Endometrium (tissue), 2 donors: Measurements from ENCODE around the gene PKNOX2.

Source experiments
- FAIRE-seq: peaks from 2 replicates; lab custom pipeline; 2012; peaks lifted over from hg19 to GRCh38; lab: Jason Lieb, UNC
- donor health status: control.
- donor health status: control.

Gene PKNOX2

DNA sequence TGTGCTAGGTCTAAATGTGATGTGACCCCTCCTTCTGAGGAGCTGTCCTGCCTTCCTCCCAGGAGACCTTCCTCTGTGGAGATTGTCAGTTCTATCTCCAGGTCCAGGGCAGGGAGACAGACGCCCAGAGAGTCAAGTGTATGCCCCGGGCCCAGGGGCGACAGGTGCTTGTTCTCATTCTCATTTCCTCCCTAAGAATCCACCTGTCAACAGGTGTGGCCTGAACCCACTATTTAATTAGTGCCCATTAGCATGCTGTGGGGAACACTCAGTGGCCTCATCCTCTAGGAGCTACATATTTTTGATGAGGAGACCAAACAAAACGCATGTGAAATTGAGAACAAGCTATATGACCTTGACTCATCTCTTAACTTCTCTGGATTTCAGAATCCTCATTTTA lies 9.5 kb downstream of the PKNOX2 start:
- FAIRE-seq: no peak

DNA sequence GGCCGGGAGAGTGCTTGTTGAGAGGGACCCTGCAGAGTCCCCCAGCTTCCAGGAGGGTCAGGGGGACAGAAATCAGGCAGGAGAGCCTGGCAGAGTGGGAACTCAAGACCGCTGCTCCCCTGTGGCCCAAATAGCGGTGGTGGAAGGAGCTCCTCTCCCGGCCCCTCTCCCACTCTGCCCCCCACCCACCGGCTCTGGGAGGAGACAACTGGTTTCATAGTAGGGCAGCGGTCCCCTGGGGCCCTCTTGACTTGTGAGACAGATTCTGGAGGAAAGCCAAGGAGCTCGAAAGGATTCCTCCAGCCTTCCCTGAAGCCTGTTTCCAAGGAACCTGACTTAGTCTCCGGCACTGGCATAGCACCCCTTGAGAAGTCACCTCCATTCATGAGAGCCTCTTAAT lies 10.1 kb downstream of the PKNOX2 start:
- FAIRE-seq: no peak

DNA sequence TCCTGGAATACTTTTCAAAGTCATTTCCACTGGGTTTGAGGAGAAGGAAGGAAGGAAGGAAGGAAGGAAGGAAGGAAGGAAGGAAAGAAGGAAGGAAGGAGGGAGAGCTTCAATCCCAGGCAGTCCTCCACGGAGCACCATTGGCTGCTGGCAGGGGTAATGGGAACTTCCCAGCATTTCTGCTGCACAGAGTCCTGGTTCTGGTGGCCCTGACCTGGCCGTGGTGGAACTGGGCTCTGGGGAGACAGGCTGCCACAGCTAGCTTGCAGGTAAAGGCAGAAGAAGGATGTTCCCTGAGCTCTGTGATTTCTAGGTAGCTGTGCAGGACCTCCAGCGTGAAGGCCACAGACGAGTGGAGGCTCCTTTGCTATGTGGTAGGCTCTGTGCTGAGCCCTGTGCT lies 10.6 kb downstream of the PKNOX2 start:
- no peak for FAIRE-seq

DNA sequence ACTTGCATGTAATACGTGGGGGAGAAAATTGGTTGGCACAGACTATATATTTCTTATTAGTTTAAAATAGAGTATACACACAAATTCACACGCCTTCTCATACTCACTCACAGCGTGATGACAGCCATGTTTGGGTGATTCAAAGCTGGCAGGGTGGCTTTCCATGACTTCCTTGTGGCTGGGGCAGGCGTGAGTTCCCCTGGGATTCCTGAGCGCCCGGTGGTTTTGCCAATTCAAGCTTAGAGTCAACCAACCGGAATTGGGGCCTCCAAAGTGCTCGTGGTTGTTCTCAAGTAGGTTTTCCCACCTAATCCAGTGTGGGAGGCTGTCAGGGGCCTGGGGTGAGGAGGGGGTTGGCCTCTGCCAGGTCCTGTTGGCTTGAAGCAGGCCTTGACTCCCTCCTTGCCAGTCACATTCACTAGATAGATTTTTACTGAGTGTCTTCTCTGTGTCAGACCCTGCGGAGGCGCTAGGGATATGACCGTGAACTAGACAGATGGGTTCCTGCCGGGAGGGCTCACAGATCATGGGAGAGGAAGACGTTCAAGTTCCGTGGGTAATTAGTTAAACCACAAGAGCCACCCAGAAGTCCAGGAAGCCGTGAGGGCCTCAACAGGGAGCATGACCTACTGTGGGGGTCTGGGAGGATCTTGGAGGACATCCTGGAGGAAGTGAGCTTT lies 11.5 kb downstream of the PKNOX2 start:
- no peak for FAIRE-seq

DNA sequence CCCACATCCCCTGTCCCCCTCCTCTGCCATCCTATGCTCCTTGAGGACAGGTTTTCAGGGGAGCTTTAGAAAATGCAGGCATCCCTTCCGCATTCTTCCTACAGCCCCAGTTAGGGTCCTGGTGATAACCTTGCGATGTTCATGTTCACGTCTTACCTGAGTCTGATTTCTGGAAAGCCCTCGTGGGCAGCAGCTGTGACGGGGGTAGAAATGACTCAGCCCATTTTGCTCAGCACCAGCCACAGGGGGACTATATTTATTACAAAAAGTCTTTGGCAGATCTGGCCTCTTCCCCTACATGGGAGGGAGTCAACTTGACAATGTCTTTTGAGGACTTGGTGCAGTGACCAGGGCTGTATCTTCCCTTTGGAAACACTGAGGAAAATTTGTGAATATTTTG lies 12.3 kb downstream of the PKNOX2 start:
- FAIRE-seq: no peak

DNA sequence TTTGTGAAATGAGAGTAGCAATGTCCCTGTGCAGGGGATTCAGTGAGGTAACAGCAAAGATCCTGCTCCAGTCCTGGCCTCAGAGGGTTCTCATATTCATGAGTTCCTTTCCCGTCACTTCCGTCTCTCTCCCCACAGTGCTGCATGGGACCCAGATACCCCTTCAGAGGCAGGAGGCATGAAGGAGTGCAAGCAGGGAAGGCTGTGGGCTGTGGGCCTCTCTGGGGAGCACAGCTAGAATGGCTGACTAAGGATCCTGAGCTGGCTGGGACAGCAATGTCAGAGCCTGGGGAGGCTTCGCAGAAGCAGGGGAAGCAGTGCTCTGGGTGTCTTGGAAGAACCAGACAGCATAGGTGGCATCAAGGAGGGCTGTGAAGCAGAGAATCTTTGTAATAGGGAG lies 13.0 kb downstream of the PKNOX2 start:
- no peak for FAIRE-seq

DNA sequence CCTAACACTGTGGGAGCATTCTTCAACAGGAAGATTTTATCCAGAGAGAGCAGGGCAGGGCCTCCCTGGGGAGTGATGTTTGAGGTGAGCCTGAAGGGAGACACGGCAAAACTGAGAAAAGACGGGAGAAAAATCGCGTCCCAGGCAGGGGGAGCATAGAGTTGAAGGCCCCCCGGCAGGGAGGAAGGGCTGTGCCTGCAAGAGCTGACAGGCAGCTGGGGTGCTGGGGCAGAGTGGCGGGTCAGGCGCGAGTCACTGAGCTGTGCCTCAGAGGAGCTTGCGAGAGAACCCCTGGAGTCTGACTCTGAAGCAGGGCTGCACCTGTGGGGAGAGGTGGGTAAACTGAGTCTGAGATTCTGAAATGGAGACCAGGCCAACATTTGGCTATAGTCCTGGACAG lies 14.8 kb downstream of the PKNOX2 start:
- no peak for FAIRE-seq

DNA sequence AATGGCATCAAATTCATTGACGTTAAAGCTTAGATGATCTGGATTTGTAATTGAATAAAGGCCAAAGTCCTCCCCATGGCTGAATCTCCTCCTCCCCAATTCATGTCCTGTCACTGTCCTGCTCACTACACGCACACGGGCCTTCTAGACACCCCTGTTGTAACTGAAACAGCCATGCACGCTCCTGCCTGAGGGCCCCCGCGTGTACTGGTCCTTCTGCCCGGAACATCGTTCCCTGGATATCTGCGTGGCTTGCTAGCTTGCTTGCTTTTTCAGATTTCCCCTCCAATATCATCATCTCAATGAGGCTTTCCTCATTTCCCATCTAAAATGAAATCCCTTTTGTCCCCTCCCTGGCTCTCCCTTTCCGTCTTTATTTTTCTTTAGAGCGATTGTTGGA lies 15.3 kb downstream of the PKNOX2 start:
- FAIRE-seq: no peak

DNA sequence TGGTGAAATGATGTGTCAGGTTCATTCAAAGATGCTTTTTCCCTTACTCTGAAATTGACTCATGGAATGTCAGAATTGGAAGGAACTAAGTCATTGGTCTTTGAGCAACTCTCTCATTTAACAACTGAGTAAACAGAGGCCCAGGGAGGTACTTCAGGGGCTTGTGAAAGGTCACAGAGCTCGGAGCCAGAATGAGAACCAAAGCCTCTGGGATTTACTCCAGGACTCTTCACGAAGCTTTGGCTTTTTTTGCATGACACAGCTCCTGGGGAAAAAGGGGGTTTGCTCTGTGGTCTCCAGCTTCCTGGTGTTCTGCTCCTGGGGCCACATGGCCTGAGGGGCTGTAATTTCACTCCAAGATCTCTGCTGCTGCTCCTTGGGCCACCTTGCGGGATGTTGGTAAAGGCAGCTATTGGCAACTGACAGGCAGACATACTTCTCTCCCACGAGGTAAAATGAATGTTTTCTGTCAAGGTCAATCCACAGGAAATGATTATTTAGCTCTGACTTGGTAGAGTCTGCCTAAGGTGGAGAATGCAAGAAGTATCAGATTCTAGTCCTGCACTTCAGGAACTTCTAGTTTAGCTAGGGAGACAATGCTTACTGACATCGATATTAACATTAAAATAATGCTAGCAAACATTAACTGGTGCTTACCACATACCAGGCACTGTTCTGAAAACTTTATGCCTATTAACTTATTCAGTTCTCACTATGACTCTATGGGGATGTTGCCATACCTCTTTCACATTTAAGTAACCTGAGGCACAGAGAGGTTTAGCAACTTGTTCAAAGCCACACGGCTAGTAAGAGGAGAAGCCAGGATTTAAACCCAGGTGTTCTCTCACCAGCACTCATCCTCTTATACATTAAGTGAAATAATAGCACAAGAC lies 16.1 kb downstream of the PKNOX2 start:
- no peak for FAIRE-seq

DNA sequence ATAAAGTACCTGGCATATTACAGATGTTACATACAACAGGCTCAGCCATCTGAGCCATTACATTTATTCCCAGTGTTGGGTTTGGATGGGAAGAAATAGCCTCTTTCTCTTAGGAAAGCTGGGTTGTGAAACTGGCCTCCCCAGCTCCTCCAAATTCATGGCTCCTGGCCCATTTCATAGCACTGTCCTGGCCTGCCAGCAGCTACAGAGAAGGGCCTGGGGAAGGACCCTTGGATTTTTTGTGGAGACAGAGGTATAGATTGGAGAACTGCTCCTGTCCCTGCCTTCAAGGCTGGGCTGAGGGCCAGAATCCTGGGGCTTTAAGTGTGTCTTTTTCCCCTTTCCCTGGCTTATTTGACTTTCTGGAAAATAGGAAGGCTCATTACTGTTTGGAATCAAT lies 18.0 kb downstream of the PKNOX2 start:
- FAIRE-seq: no peak

DNA sequence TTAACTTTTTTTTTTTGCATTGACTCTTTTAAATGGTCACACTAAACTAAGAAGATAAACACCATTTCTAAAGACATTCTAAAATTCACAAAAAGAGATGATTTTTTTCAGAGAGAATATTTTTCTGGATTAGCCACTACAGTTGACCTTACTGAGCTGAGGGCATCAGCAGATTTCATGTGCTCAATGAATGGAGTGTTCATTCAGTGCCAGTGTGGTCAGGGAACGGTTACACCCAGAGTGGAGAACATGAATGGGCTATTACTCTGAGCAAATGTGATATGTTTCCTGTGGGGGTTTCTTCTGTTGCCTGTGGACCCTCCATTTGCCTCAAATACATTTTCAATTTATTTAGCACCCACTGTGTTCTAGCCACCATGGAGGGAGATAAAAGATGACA lies 19.1 kb downstream of the PKNOX2 start:
- no peak for FAIRE-seq

DNA sequence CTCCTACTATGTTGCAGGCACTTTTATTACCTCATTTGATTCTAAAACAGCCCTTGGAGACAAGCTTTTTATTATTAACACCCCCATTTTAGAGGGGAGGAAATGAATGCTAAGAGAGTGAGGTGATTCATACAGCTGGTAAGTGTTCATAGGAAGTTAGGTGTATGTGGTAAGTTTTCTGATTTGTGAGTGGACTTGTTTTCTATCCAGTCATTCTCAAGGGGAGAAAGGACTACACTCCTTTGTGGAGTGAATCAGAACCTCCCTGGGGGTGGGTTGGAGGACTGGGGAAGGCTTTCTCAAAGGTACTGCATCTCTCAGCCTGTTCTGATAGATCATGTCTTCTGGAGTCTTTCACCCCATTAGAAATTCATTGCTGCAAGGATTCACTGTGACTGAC lies 23.5 kb downstream of the PKNOX2 start:
- FAIRE-seq: no peak

DNA sequence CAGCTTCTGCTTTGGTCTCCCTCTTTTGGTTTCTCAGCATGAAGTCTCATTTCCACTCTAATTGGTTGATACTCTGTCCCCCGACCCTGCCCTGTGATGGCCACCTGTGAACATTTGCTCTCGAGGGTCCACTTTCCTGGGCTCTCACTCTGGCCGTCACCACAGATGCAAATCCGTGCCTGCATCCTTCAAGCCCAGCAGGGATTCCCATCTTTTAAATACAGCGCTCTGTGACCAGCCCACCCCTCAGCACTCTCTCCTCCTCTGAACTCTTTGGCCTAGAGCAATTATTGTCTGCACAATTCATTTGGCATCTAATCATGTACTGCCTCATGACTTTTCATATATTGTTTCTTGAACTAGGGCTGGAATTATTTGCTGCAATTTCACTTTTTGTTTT lies 26.0 kb downstream of the PKNOX2 start:
- FAIRE-seq: no peak

DNA sequence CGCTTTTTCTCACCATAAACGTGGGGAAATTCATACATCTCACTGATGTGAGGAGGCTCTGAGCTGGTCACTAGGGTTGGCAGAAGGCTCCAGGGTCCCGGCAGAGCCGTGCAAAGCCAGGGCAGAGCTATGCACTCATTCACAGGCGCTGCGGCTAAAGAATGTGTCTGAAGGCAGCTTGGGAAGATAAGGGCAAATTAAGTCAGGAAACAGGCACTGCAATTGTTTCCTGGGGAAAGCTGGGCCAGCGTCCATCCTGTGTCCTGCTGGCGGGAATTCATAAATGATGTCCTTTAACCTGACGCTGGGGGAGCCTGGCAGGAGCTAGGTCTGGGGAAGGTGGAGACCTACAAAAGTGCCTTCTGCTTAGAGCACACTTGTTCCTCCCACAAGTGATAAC lies 27.6 kb downstream of the PKNOX2 start:
- FAIRE-seq: no peak

DNA sequence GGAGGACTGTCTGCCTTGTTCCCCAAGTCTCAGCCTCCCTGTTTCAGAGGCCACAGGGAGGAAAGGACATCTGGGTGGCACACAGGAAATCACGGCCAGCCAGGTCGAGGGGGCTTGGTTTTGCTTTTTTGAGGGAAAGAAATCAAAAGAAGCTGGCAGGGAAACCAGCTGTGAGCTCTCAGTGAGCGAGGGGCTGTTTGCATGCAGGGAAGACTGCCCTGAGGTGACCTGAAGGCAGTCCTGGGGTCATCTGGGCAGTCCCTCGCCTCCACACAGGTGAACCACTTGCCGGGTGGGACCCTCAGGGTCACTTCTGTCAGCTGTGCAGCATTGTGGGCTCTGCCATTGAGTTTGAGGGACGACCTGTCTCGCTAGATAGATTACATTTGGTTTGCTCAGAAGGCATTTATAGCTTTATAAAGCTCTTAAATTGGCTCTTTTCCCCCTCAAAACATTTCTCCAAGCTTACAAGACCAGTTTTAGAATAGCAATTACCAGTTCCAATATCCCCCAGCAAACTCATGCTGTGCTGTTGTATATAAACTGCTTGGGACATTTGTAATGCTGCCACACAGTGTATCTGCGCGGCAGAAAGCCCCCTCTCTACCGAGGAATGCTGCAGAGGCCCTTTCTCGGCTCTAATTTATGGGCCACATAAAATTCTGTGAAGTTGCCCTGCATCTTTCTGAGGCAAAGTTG lies 28.3 kb downstream of the PKNOX2 start:
- no peak for FAIRE-seq

DNA sequence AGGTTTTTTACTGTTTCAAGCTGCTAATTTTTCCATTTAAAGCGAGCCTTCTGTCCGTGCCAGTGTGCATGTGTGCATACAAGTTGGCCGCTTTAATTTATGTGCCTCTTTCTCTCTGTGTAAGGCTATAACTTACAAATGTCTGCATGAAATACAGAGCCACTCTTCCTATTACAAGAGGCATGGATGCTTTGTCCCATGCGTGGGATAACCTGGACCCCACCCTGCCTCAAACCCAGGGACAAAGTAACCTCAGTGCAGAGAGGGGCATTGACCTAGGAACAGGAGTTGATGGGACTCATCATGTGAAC lies 28.8 kb downstream of the PKNOX2 start:
- FAIRE-seq: no peak

DNA sequence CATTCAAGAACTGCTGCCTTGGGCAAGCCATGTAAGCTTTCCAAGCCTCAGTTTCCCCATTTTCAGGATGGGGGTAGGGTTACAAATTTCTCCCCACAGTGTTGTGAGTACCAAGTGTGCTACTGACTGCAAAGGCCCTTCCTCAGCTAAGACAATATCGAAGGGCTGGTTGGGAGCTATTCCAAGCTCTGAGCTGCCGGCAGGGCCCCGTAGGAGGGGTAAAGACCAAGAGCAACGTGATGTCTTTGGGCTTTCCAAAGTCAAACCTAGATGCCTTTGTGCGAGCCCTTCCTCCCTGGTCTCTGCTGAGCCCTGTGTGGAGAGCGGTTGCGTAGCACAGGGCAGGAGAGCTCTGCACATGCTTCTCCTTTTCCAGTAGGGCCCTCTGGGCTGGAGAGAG lies 29.3 kb downstream of the PKNOX2 start:
- no peak for FAIRE-seq

DNA sequence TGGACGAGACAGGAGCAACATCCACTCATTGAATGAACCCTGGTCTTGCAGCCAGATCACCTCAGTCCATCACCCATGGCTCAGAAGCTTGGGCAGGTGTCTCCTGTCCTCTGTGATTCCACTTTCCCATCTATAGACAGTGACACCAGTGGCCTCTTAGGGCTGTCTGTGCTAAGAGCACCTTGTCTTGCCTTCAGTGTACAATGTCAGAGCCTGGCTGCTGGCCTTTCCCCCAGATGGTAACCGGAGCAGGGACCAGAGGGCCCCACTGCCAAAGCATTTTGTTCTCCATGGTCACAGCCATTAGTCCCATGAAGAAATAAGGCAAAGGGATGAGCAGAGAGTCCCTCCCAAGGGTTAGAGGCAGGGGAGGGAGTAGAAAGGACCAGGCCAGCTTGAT lies 35.4 kb downstream of the PKNOX2 start:
- no peak for FAIRE-seq

DNA sequence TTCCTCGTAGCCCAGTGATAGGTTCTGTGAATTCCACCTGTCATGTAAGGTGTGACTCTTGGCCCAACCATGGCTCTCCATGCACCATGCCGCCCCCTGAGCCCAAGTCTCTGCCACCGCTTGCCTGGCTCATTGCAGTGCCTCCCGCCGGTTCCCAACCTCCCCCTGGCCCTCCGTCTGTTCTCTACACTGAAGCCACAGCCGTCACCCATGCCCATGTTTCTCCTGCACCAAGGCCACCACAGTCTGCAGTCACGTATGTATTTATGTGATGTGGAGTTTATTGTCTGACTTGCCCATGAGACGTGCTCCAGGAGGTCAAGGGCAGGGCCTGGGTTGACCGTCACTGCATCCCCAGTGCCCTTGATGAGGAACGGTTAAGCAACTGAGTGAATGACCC lies 35.9 kb downstream of the PKNOX2 start:
- FAIRE-seq: no peak

DNA sequence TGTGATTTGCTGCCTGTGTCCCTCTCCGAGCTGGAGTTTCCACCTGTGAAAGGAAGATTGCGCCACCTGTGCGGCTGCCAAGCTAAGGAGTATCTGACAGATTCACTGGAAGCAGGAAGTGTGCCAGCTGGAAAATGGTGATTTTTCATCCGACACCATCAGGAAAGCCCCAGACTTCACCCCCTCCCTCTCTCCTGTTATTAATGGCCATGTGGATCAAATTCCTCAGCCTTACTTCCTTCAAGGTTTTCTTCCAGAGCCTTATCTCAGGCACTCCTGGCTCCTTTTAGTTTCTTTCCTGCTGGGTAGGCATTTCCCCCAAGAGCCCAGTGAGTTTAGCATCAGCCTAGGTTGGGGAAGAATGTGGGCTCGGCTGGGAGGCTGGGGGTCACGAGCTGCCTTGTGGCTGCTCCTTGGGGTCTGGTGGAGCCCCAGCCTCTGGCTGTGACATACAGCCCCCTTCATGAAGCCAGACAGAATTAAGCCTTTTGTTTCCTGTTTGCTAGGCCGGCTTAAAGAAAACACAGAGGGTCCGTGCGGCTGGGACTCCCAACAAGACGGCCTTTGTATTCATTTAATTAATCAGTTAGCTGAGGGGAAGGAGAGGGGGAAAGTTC lies 37.1 kb downstream of the PKNOX2 start:
- FAIRE-seq: no peak

DNA sequence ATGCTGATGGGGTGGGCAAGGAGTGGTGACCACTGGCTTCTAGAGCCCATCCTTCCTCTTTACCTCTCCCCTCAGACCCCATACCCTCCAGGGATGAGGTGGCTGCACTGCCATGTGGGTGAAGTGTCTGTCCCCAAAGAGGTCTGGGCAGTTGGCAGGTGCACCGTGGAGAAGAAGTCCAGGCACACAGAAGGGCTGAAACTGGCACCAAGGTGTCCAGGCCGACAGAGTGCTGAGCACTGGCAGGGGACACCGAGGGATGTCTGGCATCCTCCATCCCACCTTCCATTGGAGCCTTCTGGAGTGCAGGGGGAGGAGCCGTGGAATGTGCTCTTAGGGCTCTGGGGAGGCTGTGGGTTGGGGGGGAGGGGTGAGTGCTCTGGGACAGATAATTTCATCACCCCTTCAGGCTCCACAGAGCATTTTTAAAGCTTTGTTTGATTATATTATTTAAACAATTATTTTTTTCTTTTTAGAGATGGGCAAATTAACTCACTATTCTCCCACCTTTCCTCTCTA lies 37.9 kb downstream of the PKNOX2 start:
- no peak for FAIRE-seq

DNA sequence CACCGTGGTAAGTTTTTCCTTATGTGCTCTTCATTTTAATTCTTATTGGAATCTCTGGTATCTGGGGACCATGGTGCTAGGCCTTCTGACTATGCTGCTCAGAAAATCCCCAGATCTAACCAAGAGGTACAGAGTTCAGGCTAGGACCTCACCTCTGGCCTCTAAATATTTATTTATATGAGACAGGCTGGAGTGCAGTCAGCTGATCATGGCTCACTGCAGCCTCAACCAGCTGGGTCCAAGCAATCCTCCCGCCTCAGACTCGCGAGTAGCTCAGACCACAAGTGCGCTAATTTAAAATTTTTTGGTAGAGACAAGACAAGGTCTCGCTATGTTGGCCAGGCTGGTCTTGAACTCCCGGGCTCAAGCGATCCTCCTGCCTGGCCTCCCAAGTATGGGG lies 38.4 kb downstream of the PKNOX2 start:
- no peak for FAIRE-seq
